SK-N-SH treated with all-trans-retinoic acid at 6 μM for 48 hours (cell line): ENCODE measurements around the gene TMCC3.

ENCODE experiments used
- ATAC-seq: fragments of 200-7000 bp; cut with Tn5 transposase; 3 replicates; pipeline ENCODE4 v1.9.1; 2020; ENCODE audit warnings: mild to moderate bottlenecking, moderate library complexity
- BACH2 ChIP-seq: fragments of 250-450 bp; sonication (Bioruptor Pico); IDR thresholded peaks from 2 replicates; pipeline ENCODE4 v1.9.0; 2021; ENCODE audit warnings: mild to moderate bottlenecking, borderline replicate concordance
- CSDC2 ChIP-seq: fragments of 250-450 bp; sonication (Bioruptor Pico); IDR thresholded peaks from 2 replicates; pipeline ENCODE4 v1.5.0; 2020; ENCODE audit warnings: mild to moderate bottlenecking, moderate library complexity
- CSRNP3 ChIP-seq: fragments of 250-450 bp; sonication (Bioruptor Pico); IDR thresholded peaks from 2 replicates; pipeline ENCODE4 v1.5.1; 2021; ENCODE audit warnings: mild to moderate bottlenecking, moderate library complexity
- GLIS3 ChIP-seq: fragments of 250-450 bp; sonication (Bioruptor Pico); IDR thresholded peaks from 2 replicates; pipeline ENCODE4 v1.5.0; 2020; ENCODE audit warnings: mild to moderate bottlenecking, moderate library complexity
- SNAI2 ChIP-seq: fragments of 250-450 bp; sonication (Bioruptor Pico); IDR thresholded peaks from 2 replicates; pipeline ENCODE4 v1.5.0; 2020; ENCODE audit warnings: mild to moderate bottlenecking, moderate library complexity
- ZC3H10 ChIP-seq: fragments of 250-450 bp; sonication (Bioruptor Pico); IDR thresholded peaks from 2 replicates; pipeline ENCODE4 v1.5.1; 2021; ENCODE audit warnings: mild to moderate bottlenecking, moderate library complexity
- ZFP3 ChIP-seq: fragments of 250-450 bp; sonication (Bioruptor Pico); IDR thresholded peaks from 2 replicates; pipeline ENCODE4 v1.5.0; 2020; ENCODE audit warnings: mild to moderate bottlenecking, moderate library complexity
- ZFP30 ChIP-seq: fragments of 450-650 bp; formaldehyde crosslinking; IDR thresholded peaks from 2 replicates; pipeline ENCODE4 v1.5.0; 2022; ENCODE audit warnings: mild to moderate bottlenecking, moderate library complexity
- ZNF565 ChIP-seq: fragments of 450-650 bp; formaldehyde crosslinking; conservative IDR thresholded peaks from 2 replicates; pipeline ENCODE4 v1.5.0; 2020; ENCODE audit warnings: low read depth, mild to moderate bottlenecking, moderate library complexity
- ZNF70 ChIP-seq: fragments of 450-650 bp; formaldehyde crosslinking; IDR thresholded peaks from 2 replicates; pipeline ENCODE4 v1.5.0; 2020; ENCODE audit warnings: mild to moderate bottlenecking, moderate library complexity
- TF ChIP-seq, protein P1 (sequence below): fragments of 250-450 bp; sonication (Bioruptor Pico); IDR thresholded peaks from 2 replicates; pipeline ENCODE4 v1.8.0; 2021; ENCODE audit warnings: low read depth, mild to moderate bottlenecking, moderate library complexity, borderline replicate concordance
- TF ChIP-seq, protein P2 (sequence below): fragments of 250-450 bp; sonication (Bioruptor Pico); IDR thresholded peaks from 2 replicates; pipeline ENCODE4 v1.5.1; 2020; ENCODE audit warnings: low read depth, mild to moderate bottlenecking, moderate library complexity

Gene TMCC3

DNA sequence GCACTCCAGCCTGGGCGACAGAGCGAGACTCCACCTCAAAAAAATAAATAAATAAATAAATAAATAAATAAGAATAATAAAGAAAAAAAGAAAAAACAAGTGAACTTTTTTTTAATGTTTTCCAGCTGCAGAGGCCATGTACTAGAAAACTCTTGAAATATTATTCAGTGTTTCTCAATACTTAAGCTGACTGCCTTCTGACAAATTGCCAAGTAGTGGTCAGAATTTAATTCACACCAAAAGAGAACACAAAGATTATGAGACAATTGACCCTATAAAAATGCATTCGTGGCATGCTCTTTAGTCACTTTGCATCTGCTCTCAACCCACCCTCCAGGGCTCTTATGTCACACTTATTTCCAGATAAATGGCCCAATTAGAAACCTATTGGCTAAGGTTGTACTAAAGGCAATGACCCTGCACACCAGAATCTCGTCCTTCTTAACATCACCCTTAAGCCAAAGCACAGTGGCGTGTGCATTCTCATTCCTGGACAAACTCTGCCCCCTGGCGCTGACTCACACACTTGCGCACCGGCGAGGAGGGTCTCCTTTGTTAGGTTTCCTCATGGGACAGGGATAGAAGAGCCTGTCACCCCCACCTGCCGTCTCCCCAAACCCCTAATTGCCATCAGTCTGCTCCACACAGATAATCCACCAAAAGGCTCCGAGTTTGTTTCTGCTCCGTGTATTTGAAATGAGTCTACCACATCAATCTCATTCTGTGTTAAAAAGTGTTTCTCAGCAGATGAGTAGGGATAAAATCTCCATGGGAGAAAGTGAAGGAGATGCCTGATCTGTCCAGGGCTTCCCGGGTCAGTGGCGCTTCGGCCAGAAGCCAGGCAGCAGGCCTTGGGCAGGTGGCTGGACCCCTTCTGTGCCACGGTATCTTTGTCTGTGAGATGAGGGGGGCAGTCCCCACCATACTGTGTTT is 117.6 kb downstream of the TMCC3 start:
- peak; percentile 97 for ATAC-seq
- no peak for TF ChIP-seq CSRNP3 (CRISPR knock-in tag)
- TF ChIP-seq, protein P1, sequence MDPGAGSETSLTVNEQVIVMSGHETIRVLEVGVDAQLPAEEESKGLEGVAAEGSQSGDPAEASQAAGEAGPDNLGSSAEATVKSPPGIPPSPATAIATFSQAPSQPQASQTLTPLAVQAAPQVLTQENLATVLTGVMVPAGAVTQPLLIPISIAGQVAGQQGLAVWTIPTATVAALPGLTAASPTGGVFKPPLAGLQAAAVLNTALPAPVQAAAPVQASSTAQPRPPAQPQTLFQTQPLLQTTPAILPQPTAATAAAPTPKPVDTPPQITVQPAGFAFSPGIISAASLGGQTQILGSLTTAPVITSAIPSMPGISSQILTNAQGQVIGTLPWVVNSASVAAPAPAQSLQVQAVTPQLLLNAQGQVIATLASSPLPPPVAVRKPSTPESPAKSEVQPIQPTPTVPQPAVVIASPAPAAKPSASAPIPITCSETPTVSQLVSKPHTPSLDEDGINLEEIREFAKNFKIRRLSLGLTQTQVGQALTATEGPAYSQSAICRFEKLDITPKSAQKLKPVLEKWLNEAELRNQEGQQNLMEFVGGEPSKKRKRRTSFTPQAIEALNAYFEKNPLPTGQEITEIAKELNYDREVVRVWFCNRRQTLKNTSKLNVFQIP (CRISPR knock-in tag): no peak
- no peak for TF ChIP-seq GLIS3
- TF ChIP-seq ZNF70 (CRISPR knock-in tag): no peak

- no peak for TF ChIP-seq SNAI2 (CRISPR knock-in tag)
- TF ChIP-seq BACH2 (CRISPR knock-in tag): no peak
- no peak for TF ChIP-seq ZC3H10 (CRISPR knock-in tag)
- TF ChIP-seq ZFP3 (CRISPR knock-in tag): no peak
- no peak for TF ChIP-seq ZFP30
- TF ChIP-seq ZNF565 (CRISPR knock-in tag): no peak
- no peak for TF ChIP-seq ZNF70 (CRISPR knock-in tag)
- TF ChIP-seq, protein P2, sequence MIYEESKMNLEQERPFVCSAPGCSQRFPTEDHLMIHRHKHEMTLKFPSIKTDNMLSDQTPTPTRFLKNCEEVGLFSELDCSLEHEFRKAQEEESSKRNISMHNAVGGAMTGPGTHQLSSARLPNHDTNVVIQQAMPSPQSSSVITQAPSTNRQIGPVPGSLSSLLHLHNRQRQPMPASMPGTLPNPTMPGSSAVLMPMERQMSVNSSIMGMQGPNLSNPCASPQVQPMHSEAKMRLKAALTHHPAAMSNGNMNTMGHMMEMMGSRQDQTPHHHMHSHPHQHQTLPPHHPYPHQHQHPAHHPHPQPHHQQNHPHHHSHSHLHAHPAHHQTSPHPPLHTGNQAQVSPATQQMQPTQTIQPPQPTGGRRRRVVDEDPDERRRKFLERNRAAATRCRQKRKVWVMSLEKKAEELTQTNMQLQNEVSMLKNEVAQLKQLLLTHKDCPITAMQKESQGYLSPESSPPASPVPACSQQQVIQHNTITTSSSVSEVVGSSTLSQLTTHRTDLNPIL (CRISPR knock-in tag): no peak
- no peak for ATAC-seq
Observed at GRCh38 chr12:94531196-94531720, 119.1 kb downstream of the TMCC3 start.

GRCh38 chr12:94525951-94526350 is 124.4 kb downstream of the TMCC3 start:
- TF ChIP-seq CSDC2 (CRISPR knock-in tag): no peak
- no peak for ATAC-seq
